Measurements from ENCODE around the gene CDH16.

CDH16 gene

DNA sequence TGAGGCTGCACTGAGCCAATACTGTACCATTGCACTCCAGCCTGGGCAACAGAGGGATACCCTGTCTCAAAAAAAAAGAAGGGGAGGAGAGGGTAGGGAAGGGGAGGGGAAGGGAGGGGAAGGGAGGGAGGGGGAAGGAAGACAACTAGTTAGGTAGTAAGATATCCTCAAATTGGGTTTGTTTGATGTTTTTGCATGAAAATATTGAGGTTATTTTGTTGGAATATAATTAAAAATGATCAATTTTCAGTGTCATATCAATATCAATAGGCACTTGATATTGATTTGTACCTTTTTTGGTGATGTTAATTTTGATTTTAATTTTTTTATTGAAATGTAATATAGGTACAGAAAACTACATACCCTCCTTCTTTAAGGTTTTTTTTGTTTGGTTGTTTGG lies 55.0 kb downstream of the CDH16 start:
- H3K9me3 ChIP-seq = no peaks in the 10 kb centered on the region
- no peaks in the 10 kb centered on the region for H3K36me3 ChIP-seq (replicated peaks)
- in situ Hi-C loops (cut with MboI; ENCODE audit: low sequenced_read_pairs) = loop anchor here (10.0 kb wide), 1 partner anchor 459 kb away; no protein-coding TSS in a partner anchor
- DNase-seq (ENCODE audit: low spot score in 2 of 2) = no peak
- no peaks in the 10 kb centered on the region for H3K27me3 ChIP-seq (ENCODE audit: low read depth)
- no peak overlapping the region for H3K4me3 ChIP-seq
- no peaks in the 10 kb centered on the region for H3K4me1 ChIP-seq

DNA sequence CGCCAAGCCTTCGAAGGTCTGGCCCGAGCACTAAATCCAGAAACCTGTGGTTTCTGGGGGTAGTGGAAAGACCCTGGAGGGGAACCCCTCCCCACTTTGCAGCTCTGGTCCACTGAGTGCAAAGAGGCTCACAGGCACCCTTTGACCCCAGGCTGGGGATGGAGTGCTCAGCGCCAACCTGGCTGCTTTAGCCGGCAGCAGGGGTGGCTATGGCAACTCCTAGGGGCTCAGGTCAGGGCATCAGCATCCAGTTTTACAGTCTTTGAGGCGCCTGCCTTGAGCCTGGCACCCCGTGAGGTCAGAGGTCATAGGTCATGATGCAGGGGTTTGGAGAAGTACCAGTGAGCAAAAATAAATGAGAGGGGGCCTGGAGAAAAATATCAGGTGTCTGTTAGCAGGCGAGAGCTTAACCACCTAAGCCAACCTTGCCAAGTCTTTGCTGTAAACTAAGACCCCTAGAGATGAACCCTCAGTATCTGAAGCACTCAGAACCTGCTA lies 56.6 kb downstream of the CDH16 start:
- H3K4me1 ChIP-seq = no peaks in the 10 kb centered on the region

DNA sequence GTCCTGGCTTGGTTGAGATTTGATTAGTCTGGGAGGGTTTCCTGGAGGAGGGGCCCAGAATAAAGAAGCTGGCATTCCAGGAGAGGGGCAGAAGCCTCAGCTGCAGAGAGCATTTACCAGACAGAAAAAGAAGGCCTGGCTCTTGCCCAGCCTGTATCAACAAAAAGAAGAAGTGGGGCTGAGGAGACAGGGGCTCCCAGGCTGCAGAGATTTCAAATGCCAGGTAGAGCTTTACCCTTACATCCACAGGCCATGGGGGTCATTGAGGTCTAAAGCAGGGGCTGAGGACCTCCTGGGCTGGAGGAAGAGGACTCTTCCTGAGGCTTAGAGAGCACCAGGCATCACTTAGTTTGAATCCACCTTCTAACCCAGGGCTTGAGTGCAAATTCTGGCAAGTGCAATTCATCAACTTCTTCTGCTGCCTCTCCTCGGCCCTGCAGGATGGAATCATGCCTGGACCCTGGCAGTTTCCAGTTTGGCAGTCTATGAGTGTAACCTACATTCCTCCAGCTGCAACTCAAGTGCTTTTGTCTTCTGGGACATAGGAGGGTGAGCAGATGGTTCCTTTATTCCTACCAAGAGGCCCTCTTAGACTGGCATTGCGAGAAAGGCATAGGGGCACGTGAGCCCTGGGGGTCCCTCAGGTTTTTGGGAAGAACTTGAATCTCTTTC lies 59.2 kb downstream of the CDH16 start:
- Histone ChIP-seq H3K27me3 (ENCODE audit: low read depth) (no peaks in the 10 kb centered on the region), H3K36me3 (replicated peaks) (no peaks in the 10 kb centered on the region), H3K9me3 (no peaks in the 10 kb centered on the region), H3K4me3 (no peak overlapping the region), H3K4me1 (no peaks in the 10 kb centered on the region)
- DNase-seq (ENCODE audit: low spot score in 2 of 2) = no peak
- in situ Hi-C loops (cut with MboI; ENCODE audit: low sequenced_read_pairs) = loop anchor here (10.0 kb wide), 1 partner anchor 455 kb away; no protein-coding TSS in a partner anchor

More for the DNA sequence above, 56.6 kb downstream of the CDH16 start:
- H3K36me3 ChIP-seq (replicated peaks) = no peaks in the 10 kb centered on the region
- no peaks in the 10 kb centered on the region for H3K9me3 ChIP-seq
- H3K27me3 ChIP-seq (ENCODE audit: low read depth) = no peaks in the 10 kb centered on the region
- no peak for DNase-seq (ENCODE audit: low spot score in 2 of 2)
- in situ Hi-C loops (cut with MboI; ENCODE audit: low sequenced_read_pairs) = loop anchor here (10.0 kb wide), 1 partner anchor 457 kb away; no protein-coding TSS in a partner anchor
- H3K4me3 ChIP-seq = no peak overlapping the region

DNA sequence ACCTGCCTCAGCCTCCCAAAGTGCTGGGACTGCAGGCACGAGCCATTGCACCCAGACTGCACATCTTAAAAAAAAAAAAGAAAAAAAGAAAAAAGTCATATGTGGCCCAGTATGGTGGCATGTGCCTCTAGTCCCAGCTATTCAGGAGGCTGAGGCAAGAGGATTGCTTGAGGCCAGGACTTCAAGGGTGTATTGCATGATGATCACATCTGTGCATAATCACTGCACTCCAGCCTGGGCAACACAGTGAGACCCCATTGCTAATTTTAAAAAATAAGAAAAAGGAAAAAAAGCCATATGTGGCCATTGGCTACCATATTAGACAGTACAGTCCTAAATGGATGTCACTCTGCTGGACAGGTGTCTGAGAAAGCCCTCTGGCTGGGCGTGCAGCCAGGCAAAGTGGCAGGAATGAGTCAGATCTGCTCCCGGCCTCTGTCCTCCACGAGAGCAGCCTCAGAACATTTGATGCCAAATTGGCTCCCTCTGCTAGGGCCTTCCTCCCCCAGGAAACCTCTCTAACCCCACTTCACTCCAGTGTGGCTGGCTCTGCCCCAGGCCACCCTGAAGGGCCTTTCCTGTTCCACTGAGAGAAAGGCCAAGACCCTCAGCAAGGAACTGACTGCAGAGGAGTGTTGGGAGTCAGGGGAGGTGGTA lies 59.8 kb downstream of the CDH16 start:
- Histone ChIP-seq H3K4me3 (no peak overlapping the region), H3K9me3 (no peaks in the 10 kb centered on the region), H3K4me1 (no peaks in the 10 kb centered on the region), H3K36me3 (replicated peaks) (no peaks in the 10 kb centered on the region), H3K27me3 (ENCODE audit: low read depth) (no peaks in the 10 kb centered on the region)
- DNase-seq (ENCODE audit: low spot score in 2 of 2) = no peak
- in situ Hi-C loops (cut with MboI; ENCODE audit: low sequenced_read_pairs) = no loop called here
